PFSK-1 (cell line): Measurements from ENCODE around the gene DMKN.

Experiments
- FOXP2 ChIP-seq: optimal IDR thresholded peaks from 2 replicates; pipeline ENCODE3; 2011; ENCODE audit warnings: borderline replicate concordance, control low read depth, inconsistent platforms; ENCODE audit not compliant: insufficient read depth; ENCODE audit errors: extremely low read length, extremely low read depth
- POLR2AphosphoS5 ChIP-seq: IDR thresholded peaks from 2 replicates; pipeline ENCODE4 v1.6.1; 2012; ENCODE audit warnings: low read depth, mild to moderate bottlenecking, control low read depth, low read length, moderate library complexity
- REST ChIP-seq, 2 experiments: IDR thresholded peaks; 2 replicates each; pipeline versions ENCODE4 v1.6.1 to v1.8.0; 2011 to 2012; ENCODE audit warnings: low read depth in 2 of 2, low read length in 2 of 2, control low read depth in 1 of 2, inconsistent platforms in 1 of 2, mild to moderate bottlenecking in 1 of 2, moderate library complexity in 1 of 2; ENCODE audit not compliant: insufficient read depth in 1 of 2
- SIN3A ChIP-seq: IDR thresholded peaks from 2 replicates; pipeline ENCODE4 v1.6.1; 2012; ENCODE audit warnings: mild to moderate bottlenecking, low read length, moderate library complexity, borderline replicate concordance; ENCODE audit not compliant: insufficient read depth
- TAF1 ChIP-seq: IDR thresholded peaks from 2 replicates; pipeline ENCODE4 v1.6.1; 2012; ENCODE audit warnings: low read length, control low read depth, borderline replicate concordance; ENCODE audit not compliant: insufficient read depth

- TF ChIP-seq SIN3A (no peak), REST (IDR thresholded peaks at IDR 0.05; ENCODE audit: insufficient read depth in 1 of 2, low read depth in 2 of 2, low read length in 2 of 2) (no peak), POLR2AphosphoS5 (no peak), TAF1 (no peak), FOXP2 (no peak)
These were observed 14.4 kb downstream of the DMKN start for GRCh38 chr19:35498984-35499527.
